ENCODE measurements around the gene SREK1IP1.

Gene SREK1IP1

GRCh38 chr5:64766941-64767340 lies 1.6 kb downstream of the SREK1IP1 start:
- no peak for ATAC-seq
- TF ChIP-seq ISL1 (CRISPR knock-in tag; IDR thresholded peaks at IDR 0.05): no peak
- TF ChIP-seq ZC3H10 (CRISPR knock-in tag; IDR thresholded peaks at IDR 0.05): no peak

- no peak for TF ChIP-seq ZC3H10 (CRISPR knock-in tag; IDR thresholded peaks at IDR 0.05)
- TF ChIP-seq, protein P1, sequence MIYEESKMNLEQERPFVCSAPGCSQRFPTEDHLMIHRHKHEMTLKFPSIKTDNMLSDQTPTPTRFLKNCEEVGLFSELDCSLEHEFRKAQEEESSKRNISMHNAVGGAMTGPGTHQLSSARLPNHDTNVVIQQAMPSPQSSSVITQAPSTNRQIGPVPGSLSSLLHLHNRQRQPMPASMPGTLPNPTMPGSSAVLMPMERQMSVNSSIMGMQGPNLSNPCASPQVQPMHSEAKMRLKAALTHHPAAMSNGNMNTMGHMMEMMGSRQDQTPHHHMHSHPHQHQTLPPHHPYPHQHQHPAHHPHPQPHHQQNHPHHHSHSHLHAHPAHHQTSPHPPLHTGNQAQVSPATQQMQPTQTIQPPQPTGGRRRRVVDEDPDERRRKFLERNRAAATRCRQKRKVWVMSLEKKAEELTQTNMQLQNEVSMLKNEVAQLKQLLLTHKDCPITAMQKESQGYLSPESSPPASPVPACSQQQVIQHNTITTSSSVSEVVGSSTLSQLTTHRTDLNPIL (CRISPR knock-in tag; IDR thresholded peaks at IDR 0.05; ENCODE audit: low read depth): no peak
- no peak for TF ChIP-seq ZNF565 (CRISPR knock-in tag; conservative IDR thresholded peaks at IDR 0.05; ENCODE audit: low read depth)
- TF ChIP-seq ESRRG (CRISPR knock-in tag; IDR thresholded peaks at IDR 0.05): no peak
- no peak for TF ChIP-seq BACH2 (CRISPR knock-in tag; IDR thresholded peaks at IDR 0.05; ENCODE audit: borderline replicate concordance)
- no peak for TF ChIP-seq ZFP3 (CRISPR knock-in tag; IDR thresholded peaks at IDR 0.05)
- no peak for TF ChIP-seq ARNTL (CRISPR knock-in tag; IDR thresholded peaks at IDR 0.05; ENCODE audit: borderline replicate concordance, low read depth)
- no peak for TF ChIP-seq PATZ1 (CRISPR knock-in tag; IDR thresholded peaks at IDR 0.05; ENCODE audit: borderline replicate concordance)
- TF ChIP-seq TOX (CRISPR knock-in tag; IDR thresholded peaks at IDR 0.05; ENCODE audit: borderline replicate concordance): no peak
- TF ChIP-seq ZNF70 (CRISPR knock-in tag; IDR thresholded peaks at IDR 0.05): no peak
- no peak for TF ChIP-seq TCF4 (CRISPR knock-in tag; IDR thresholded peaks at IDR 0.05; ENCODE audit: borderline replicate concordance)
- TF ChIP-seq GLIS3 (CRISPR knock-in tag; IDR thresholded peaks at IDR 0.05): no peak
- TF ChIP-seq PPARA (CRISPR knock-in tag; IDR thresholded peaks at IDR 0.05; ENCODE audit: borderline replicate concordance): no peak
- TF ChIP-seq OSR1 (CRISPR knock-in tag; IDR thresholded peaks at IDR 0.05): no peak
- TF ChIP-seq, protein P2, sequence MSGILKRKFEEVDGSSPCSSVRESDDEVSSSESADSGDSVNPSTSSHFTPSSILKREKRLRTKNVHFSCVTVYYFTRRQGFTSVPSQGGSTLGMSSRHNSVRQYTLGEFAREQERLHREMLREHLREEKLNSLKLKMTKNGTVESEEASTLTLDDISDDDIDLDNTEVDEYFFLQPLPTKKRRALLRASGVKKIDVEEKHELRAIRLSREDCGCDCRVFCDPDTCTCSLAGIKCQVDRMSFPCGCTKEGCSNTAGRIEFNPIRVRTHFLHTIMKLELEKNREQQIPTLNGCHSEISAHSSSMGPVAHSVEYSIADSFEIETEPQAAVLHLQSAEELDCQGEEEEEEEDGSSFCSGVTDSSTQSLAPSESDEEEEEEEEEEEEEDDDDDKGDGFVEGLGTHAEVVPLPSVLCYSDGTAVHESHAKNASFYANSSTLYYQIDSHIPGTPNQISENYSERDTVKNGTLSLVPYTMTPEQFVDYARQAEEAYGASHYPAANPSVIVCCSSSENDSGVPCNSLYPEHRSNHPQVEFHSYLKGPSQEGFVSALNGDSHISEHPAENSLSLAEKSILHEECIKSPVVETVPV (CRISPR knock-in tag; IDR thresholded peaks at IDR 0.05): no peak
- no peak for TF ChIP-seq RARB (CRISPR knock-in tag; IDR thresholded peaks at IDR 0.05)
- TF ChIP-seq ZNF8 (CRISPR knock-in tag; IDR thresholded peaks at IDR 0.05): no peak
- no peak for TF ChIP-seq SNAI2 (CRISPR knock-in tag; IDR thresholded peaks at IDR 0.05)
- TF ChIP-seq, protein P3, sequence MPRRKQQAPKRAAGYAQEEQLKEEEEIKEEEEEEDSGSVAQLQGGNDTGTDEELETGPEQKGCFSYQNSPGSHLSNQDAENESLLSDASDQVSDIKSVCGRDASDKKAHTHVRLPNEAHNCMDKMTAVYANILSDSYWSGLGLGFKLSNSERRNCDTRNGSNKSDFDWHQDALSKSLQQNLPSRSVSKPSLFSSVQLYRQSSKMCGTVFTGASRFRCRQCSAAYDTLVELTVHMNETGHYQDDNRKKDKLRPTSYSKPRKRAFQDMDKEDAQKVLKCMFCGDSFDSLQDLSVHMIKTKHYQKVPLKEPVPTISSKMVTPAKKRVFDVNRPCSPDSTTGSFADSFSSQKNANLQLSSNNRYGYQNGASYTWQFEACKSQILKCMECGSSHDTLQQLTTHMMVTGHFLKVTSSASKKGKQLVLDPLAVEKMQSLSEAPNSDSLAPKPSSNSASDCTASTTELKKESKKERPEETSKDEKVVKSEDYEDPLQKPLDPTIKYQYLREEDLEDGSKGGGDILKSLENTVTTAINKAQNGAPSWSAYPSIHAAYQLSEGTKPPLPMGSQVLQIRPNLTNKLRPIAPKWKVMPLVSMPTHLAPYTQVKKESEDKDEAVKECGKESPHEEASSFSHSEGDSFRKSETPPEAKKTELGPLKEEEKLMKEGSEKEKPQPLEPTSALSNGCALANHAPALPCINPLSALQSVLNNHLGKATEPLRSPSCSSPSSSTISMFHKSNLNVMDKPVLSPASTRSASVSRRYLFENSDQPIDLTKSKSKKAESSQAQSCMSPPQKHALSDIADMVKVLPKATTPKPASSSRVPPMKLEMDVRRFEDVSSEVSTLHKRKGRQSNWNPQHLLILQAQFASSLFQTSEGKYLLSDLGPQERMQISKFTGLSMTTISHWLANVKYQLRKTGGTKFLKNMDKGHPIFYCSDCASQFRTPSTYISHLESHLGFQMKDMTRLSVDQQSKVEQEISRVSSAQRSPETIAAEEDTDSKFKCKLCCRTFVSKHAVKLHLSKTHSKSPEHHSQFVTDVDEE (CRISPR knock-in tag; IDR thresholded peaks at IDR 0.05): no peak
- TF ChIP-seq, protein P4, sequence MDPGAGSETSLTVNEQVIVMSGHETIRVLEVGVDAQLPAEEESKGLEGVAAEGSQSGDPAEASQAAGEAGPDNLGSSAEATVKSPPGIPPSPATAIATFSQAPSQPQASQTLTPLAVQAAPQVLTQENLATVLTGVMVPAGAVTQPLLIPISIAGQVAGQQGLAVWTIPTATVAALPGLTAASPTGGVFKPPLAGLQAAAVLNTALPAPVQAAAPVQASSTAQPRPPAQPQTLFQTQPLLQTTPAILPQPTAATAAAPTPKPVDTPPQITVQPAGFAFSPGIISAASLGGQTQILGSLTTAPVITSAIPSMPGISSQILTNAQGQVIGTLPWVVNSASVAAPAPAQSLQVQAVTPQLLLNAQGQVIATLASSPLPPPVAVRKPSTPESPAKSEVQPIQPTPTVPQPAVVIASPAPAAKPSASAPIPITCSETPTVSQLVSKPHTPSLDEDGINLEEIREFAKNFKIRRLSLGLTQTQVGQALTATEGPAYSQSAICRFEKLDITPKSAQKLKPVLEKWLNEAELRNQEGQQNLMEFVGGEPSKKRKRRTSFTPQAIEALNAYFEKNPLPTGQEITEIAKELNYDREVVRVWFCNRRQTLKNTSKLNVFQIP (CRISPR knock-in tag; IDR thresholded peaks at IDR 0.05; ENCODE audit: borderline replicate concordance, low read depth): no peak
- ATAC-seq: no peak
Measured at GRCh38 chr5:64765804-64766504, 2.5 kb downstream of the SREK1IP1 start.

GRCh38 chr5:64763948-64764503 lies 4.5 kb downstream of the SREK1IP1 start:
- ATAC-seq: no peak
- no peak for TF ChIP-seq PATZ1 (CRISPR knock-in tag; IDR thresholded peaks at IDR 0.05; ENCODE audit: borderline replicate concordance)
- TF ChIP-seq, protein P2 (CRISPR knock-in tag; IDR thresholded peaks at IDR 0.05): no peak

Data from SK-N-SH treated with all-trans-retinoic acid at 6 μM for 48 hours (cell line).